Effector CD8-positive, alpha-beta T cell (primary cell): ENCODE results near the gene SLX4IP.
A peak's percentile ranks its signal among the peaks of the same experiment; 100 is the strongest.

ENCODE experiments used
- DNase-seq: peaks from one replicate; lab custom pipeline; 2025; lab: John Stamatoyannopoulos, UW

Gene SLX4IP

DNA sequence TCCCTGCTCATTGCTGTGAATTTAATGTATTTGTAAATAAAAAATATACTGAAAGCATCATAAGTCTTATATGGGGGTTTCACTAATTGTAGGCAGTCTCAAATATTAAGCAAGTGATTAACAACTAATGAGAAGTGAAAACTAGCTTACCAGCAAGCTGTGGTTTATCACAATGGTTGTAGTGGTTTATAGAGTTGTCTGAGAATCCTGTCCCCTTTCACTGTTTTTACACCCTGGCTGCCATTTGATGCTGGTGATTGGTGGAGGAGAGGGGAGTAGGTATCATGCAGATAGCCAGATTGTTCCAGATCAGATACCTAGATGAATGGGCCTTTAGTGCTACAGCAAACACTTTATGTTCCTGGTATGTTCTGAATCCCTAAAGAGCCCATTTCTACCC lies 7.1 kb upstream of the SLX4IP start:
- no peak for DNase-seq

DNA sequence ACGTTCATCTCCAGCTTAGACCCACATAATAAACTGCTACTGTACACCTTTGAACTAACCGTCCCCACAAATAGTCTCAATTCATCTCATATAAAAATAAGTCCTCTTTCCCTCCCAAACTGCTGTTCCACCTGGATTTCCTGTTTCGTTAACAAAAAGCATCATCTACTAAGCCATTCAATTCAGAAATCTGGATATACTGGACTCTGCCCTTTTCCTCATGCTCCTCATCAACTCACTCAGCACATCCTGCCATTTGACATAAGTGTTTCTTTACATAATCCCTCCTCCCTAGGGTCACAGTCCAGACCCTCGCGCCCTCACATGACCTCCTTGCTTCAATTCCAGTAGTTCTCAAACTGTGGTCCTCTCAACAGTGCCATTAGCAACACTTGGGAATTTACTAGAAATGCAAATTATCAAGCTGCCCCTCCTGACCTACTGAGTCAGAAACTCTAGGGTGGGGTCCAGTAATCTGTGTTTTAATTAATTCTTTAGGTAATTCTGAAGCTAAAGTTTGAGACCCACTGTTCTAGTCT lies 5.6 kb upstream of the SLX4IP start:
- no peak for DNase-seq

DNA sequence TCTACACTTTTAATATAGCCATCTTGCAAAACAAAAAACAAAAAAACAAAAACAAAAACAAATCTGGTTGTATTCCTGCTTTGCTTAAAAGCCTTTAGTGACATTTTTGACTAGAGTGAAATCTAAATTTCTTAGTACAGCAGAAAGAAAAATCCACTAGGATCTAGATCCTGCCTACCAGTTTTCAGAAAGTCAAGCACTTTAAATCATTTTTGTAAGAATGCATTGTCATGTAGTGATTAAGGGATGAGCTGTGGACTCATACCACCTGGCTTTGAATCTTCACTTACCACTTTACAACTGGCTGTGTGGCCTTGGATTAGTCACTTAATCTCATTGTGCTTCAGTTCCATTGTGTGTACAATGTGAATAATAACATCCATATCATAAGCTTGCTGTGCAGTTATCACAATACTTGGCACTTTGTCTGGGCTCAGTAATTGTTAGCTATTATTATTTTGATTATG lies 5.1 kb upstream of the SLX4IP start:
- DNase-seq = no peak

GRCh38 chr20:10430704-10431103 lies 4.4 kb upstream of the SLX4IP start:
- DNase-seq = no peak

DNA sequence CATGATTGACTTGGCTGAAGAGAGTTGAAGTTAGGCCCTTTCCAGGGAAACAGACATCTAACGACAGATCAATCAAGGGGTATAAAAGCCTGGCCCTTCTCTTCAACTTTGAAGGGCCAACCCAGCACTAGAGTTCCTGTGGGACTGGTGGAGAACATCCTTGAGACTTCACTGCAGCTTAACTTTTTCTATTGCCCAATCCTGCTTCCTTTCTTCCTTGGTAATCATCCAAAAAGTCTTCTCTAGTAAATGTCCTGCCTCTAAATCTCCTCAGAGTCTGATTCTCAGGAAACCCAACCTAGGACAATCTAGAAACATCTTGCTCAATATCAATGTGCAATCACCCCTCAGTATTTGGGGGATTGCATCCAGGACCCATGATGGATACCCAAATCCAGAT lies 3.0 kb upstream of the SLX4IP start:
- no peak for DNase-seq

DNA sequence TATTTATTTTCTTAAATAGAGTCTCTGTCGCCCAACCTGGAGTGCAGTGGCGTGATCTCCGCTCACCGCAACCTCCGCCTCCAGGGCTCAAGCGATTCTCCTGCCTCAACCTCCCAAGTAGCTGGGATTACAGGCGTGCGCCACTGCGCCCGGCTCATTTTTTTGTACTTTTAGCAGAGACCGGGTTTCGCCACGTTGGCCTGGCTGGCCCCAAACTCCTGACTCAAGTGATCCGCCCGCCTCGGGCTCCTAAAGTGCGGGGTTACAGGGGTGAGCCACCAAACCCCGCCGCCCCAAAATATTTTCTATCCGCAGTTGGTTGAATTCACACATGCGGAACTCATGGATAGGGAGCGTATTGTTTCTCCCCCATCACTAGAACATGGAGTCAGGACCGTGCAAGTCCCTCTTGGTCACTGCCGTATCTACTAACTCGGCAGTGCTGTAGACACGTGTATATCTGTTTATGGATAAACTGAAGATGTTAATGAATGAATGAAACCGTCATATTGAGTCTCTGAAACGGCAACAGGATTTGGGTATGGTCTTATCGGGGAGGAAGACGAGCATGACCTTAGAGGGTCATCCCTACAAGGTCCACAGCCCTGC lies 2.0 kb upstream of the SLX4IP start:
- no peak for DNase-seq

GRCh38 chr20:10433623-10434466 lies 1.3 kb upstream of the SLX4IP start, which contains the start of gene MKKS:
TSS of gene MKKS (minus strand) at chr20:10434222. CDS start at chr20:10413514, 20,708 bp downstream.
- DNase-seq = peak; percentile 70

DNA sequence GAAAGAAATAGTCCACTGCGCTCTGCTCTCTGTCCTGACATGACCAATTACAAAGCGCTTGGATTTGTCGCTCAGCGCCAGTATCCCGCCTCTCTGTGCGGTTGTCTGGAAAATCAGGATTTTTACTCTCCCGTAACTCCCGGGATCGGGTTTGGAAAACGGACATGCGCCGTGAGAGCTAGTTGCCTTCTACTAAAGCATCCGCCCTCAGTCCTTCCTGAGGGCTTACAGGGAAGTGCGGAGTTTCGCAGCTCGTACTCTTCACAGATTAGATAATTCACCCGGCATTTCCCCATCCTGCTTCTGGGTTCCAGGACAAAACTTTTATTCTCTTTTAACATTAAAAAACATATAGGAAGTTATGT lies 656 bp upstream of the SLX4IP start:
- DNase-seq = peak; percentile 55

GRCh38 chr20:10436053-10436699 lies 1.1 kb downstream of the SLX4IP start:
- no peak for DNase-seq

- DNase-seq = no peak
Measured at GRCh38 chr20:10438217-10438616, 3.1 kb downstream of the SLX4IP start.

- no peak for DNase-seq
Measured at GRCh38 chr20:10443936-10444335, 8.8 kb downstream of the SLX4IP start.

DNA sequence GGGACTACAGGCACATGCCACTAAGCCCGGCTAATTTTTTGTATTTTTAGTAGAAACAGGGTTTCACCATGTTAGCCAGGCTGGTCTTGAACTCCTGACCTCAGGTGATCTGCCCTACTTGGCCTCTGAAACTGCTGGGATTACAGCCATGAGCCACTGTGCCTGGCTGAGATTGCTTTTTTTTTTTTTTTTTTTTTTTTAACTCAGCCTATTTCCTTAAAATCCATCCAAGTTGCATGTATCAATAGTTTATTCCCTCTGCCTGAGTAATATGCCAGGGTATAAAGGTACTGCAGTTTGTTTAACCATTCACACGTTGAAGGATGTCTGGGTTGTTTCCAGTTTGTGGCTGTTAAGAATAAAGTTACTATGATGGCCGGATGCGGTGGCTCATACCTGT lies 10.7 kb downstream of the SLX4IP start:
- DNase-seq = no peak

DNA sequence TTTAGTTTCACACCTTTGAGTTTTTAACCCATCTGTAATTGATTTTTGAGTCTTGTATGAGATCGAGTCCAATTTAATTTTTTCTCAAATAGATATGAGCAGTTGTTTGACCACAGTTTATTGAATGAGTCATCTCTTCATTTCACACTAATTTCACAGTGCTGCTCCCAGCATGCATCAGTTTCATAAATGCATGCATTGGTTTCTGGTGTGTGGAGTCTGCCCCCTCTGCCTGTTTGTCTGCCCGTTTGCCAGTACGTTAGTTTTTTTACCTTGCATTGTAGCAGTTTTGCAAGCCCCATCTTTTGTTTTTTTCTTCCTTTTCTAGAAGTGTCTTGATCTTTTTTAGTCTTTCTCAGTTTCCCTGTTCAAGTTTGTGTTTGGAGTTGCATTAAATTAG lies 11.9 kb downstream of the SLX4IP start:
- DNase-seq = no peak

- no peak for DNase-seq
Measured at GRCh38 chr20:10448270-10449156, 13.4 kb downstream of the SLX4IP start.

- no peak for DNase-seq
Measured at GRCh38 chr20:10449270-10449669, 14.2 kb downstream of the SLX4IP start.

GRCh38 chr20:10453241-10453640 lies 18.1 kb downstream of the SLX4IP start:
- no peak for DNase-seq

- DNase-seq = no peak
Measured at GRCh38 chr20:10454151-10454750, 19.1 kb downstream of the SLX4IP start.

DNA sequence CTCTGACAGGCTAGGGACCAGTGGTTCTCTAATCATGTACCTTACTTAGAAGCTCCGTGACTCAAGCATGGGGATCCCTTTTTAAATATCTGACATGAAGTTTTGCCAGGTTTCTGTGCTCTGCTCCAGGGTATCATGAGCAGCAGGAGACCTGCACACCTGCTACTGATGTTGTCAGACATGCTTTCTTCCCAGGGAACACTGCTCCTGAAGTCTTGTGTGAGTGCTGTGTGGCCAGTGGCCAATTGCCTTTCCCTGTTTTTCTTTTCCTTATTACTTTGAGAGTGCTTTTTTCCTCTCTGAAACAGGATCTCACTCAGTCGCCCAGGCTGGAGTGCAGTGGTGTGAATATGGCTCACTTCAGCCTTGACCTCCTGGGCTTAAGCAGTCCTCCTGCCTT lies 26.4 kb downstream of the SLX4IP start:
- DNase-seq = no peak

DNA sequence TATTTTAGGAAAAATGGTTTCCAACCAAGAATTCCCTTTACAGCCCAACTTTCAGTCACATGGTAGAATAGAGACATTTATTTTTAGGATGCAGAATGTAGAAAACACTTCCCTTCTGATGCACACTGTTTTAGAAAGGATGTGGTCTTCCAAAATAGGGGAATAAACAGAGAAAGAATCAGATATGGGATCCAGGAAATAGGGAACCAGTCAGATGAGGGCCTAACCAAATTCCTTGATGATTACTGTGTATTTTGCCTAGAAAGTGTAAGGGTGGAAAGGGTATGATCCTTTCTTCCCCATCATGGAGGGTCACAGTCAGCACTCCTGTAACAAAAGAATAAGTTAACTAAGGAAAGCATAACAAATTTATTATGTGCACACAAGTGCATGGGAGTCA lies 27.4 kb downstream of the SLX4IP start:
- no peak for DNase-seq

GRCh38 chr20:10463622-10464021 lies 28.5 kb downstream of the SLX4IP start:
- no peak for DNase-seq

GRCh38 chr20:10465135-10465534 lies 30.0 kb downstream of the SLX4IP start:
- DNase-seq = no peak
